ENCODE results near the gene CNPY4. TPM values are rescaled to one million over a fixed set of nuclear protein-coding genes. Genes with fewer than 3 reads are reported as not detected.

The CNPY4 gene
- total and polyA plus RNA-seq, 12 donors = 14.0 to 46.5 (median 24.2) TPM

DNA sequence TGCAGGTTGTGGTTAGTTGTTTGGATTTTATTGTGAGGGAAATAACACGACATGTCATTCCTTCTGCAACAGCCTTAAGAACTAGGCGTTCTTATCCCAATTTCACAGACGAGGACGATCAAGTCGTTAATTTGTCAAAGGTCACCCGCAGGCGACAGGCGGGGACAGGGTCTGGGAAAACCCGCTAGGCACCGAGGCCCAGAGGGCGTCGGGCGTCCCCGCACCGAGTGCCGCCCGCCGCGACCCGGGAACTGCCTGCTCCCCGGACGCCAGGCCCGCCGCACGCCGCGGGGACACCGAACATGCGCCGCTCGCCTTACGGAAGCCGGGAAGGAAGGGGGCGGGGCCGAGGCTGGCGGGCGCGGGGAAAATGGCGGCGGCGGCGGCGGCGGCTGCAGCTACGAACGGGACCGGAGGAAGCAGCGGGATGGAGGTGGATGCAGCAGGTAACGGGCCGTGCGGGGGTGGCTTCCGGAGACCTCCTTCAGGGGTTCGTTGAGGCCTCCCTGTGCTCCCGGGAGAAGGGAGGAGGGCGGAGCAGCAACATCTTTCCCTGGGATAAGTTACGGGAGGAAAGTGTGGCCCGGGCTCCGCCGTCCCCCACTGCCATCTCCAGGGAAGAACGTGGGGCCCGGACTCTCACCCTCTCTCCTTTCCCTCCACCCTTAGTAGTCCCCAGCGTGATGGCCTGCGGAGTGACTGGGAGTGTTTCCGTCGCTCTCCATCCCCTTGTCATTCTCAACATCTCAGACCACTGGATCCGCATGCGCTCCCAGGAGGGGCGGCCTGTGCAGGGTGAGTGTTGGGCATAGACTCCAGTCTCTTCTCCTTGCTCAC lies 30.6 kb upstream of the CNPY4 start, which contains the start of gene COPS6:
Gene COPS6, plus strand, starts transcription at position 349 of the 837 bp plus-strand sequence. Its CDS starts 22 bp downstream, at position 371.
- Histone ChIP-seq H3K27me3 (no peaks in the 10 kb centered on the region), H3K36me3 (replicated peaks in 1 of 2) (peaks cover 0 to 34% of the 10 kb centered on the region in 2 donors), H3K4me3 (peak within 1 kb of the TSS; percentile 45 to 83 (median 70)), H3K27ac (peak within 1 kb of the TSS in 4 of 5 donors; percentile 72 to 88 (median 82)), H3K4me1 (replicated peaks in 1 of 2) (peaks cover 9 to 27% of the 10 kb centered on the region in 2 donors), H3K9me3 (replicated peaks in 1 of 3) (no peaks in the 10 kb centered on the region)
- 0 to 1% (median 1%) methylated on average over 24 to 68 of the region's 68 CpGs for WGBS, 4 donors
- intact Hi-C loops (cut with DNase I) = no loop called here
- peak; percentile 77 to 89 (median 86) for DNase-seq
- TF ChIP-seq, protein P1, sequence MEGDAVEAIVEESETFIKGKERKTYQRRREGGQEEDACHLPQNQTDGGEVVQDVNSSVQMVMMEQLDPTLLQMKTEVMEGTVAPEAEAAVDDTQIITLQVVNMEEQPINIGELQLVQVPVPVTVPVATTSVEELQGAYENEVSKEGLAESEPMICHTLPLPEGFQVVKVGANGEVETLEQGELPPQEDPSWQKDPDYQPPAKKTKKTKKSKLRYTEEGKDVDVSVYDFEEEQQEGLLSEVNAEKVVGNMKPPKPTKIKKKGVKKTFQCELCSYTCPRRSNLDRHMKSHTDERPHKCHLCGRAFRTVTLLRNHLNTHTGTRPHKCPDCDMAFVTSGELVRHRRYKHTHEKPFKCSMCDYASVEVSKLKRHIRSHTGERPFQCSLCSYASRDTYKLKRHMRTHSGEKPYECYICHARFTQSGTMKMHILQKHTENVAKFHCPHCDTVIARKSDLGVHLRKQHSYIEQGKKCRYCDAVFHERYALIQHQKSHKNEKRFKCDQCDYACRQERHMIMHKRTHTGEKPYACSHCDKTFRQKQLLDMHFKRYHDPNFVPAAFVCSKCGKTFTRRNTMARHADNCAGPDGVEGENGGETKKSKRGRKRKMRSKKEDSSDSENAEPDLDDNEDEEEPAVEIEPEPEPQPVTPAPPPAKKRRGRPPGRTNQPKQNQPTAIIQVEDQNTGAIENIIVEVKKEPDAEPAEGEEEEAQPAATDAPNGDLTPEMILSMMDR (IDR thresholded peaks at IDR 0.05) = no peak
- peak; percentile 48 to 69 for TF ChIP-seq POLR2A (IDR thresholded peaks at IDR 0.05)

DNA sequence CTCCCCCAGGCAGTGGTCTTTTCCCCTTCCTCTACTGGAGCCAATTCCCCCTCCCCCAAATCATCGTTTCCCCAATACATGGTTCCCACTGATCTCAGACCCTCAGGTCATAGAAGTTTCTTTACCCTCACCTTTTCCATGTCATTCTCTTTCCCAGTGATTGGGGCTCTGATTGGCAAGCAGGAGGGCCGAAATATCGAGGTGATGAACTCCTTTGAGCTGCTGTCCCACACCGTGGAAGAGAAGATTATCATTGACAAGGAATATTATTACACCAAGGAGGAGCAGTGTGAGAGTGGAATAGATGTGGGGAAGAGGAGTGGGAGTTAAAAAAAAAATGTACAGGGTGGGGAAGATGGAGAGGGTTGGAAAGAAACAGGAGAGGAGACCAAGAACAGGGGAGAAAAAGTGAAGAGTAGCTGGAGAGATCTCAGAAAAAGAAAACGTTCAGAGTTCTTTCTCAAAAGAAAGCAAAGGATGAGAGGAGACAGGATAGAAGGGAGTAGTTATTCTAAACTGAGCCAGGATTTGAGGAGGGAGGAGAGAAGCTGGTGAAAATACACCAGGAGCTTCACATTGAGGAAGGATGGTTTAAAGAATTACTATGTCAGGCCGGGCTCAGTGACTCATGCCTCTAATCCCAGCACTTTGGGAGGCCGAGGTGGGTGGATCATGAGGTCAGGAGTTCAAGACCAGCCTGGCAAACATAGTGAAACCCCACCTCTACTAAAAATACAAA lies 29.8 kb upstream of the CNPY4 start:
- TF ChIP-seq, protein P1 (IDR thresholded peaks at IDR 0.05) = no peak
- TF ChIP-seq POLR2A (IDR thresholded peaks at IDR 0.05) = no peak
- H3K27ac ChIP-seq = peak overlapping the region in 3 of 5 donors; percentile 17 to 85 (median 80)

DNA sequence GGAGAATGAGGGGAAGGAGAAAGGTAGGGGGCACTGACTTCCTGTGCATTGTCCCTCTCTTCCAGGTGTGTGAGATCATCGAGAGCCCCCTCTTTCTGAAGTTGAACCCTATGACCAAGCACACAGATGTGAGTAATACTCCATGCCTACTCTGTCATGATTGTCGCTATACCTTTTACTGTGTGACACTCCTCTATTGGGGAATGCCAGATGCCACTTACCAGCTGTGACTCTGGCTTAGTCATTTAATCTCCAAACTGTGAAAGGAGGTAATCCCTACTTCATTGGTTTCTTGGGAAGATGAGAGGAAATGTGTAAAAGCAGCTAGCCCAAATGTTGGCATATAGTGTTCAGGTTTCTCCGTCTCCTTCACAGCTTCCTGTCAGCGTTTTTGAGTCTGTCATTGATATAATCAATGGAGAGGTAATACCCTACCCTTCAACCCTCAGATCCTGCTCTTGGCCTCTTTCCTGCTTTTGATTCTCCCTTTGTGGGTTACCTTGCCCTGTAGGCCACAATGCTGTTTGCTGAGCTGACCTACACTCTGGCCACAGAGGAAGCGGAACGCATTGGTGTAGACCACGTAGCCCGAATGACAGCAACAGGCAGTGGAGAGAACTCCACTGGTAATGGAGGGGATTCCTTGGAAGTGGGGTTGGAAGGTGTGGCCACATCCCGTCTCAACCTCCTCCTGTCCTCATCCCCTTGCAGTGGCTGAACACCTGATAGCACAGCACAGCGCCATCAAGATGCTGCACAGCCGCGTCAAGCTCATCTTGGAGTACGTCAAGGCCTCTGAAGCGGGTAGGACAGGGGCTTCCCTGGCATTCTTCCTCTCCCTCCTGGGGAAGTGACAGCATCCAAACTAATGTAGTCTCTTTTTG lies 28.7 kb upstream of the CNPY4 start:
- Histone ChIP-seq H3K36me3 (replicated peaks in 1 of 2) (peaks cover 0 to 54% of the 10 kb centered on the region in 2 donors), H3K4me1 (replicated peaks in 1 of 2) (peaks cover 9 to 27% of the 10 kb centered on the region in 2 donors), H3K4me3 (no peak overlapping the region), H3K9me3 (replicated peaks in 1 of 3) (no peaks in the 10 kb centered on the region), H3K27ac (no peak overlapping the region), H3K27me3 (no peaks in the 10 kb centered on the region)
- intact Hi-C loops (cut with DNase I) = no loop called here
- TF ChIP-seq, protein P1 (IDR thresholded peaks at IDR 0.05) = no peak
- no peak for TF ChIP-seq POLR2A (IDR thresholded peaks at IDR 0.05)
- 84 to 93% (median 89%) methylated on average over 14 of the region's 14 CpGs for WGBS, 4 donors
- DNase-seq = no peak

More for the DNA sequence above, 29.8 kb upstream of the CNPY4 start:
- peaks cover 0 to 42% of the 10 kb centered on the region in 2 donors for H3K36me3 ChIP-seq (replicated peaks in 1 of 2)
- intact Hi-C loops (cut with DNase I) = no loop called here
- DNase-seq = no peak
- WGBS, 4 donors = 25 to 33% (median 27%) methylated on average over 7 of the region's 7 CpGs
- no peaks in the 10 kb centered on the region for H3K27me3 ChIP-seq
- peak overlapping the region in 3 of 4 donors; percentile 45 to 83 (median 80) for H3K4me3 ChIP-seq
- peaks cover 9 to 27% of the 10 kb centered on the region in 2 donors for H3K4me1 ChIP-seq (replicated peaks in 1 of 2)
- H3K9me3 ChIP-seq (replicated peaks in 1 of 3) = no peaks in the 10 kb centered on the region
